Lower leg skin (tissue), 4 donors: ENCODE results near the gene WDR11. TPM values are rescaled to one million over a fixed set of nuclear protein-coding genes. Genes with fewer than 3 reads are reported as not detected.

Source experiments
- DNase-seq, 2 donors: peaks; one replicate each; pipeline ENCODE4 v3.0.0-alpha.2; 2019; ENCODE audit warnings: low spot score in 2 of 2
- H3K4me3 ChIP-seq: fragments of 200-600 bp; sonication (generic); 2 replicates; pipeline ENCODE4 v1.5.1; 2017; ENCODE audit warnings: mild to moderate bottlenecking, low read depth; ENCODE audit not compliant: poor library complexity, severe bottlenecking
- CTCF ChIP-seq, 3 donors: fragments of 450-650 bp; IDR thresholded peaks; one replicate each; pipeline ENCODE4 v1.5.1; 2016; ENCODE audit warnings: antibody characterized with exemption in 3 of 3, mild to moderate bottlenecking in 3 of 3, moderate library complexity in 2 of 3
- POLR2A ChIP-seq, 2 donors: fragments of 450-650 bp; IDR thresholded peaks; one replicate each; pipeline ENCODE4 v1.6.1; 2016 to 2017; ENCODE audit warnings: antibody characterized with exemption in 2 of 2, mild to moderate bottlenecking in 1 of 2, moderate library complexity in 1 of 2
- WGBS, 2 donors: methylation state at CpG; one replicate each; pipeline ENCODE4 v1.1.5; 2018; 5-methylcytosine and 5-hydroxymethylcytosine counted together
- intact Hi-C: fragments of 100-400 bp; cut with DNase I; formaldehyde crosslinking; loops from one replicate; pipeline ENCODE4 v1.15.0; 2023; ENCODE audit warnings: low total_unique reads
- total RNA-seq, 4 donors: library from RNA; depleted of rRNA; stranded (reverse); fragments of >200 nt; gene quantifications; one replicate each; pipeline ENCODE4 v1.1.0, GENCODE V29; 2016

The WDR11 gene
- total RNA-seq, 4 donors from 2014 or later = 25.8 to 37.7 (median 36.7) TPM

- intact Hi-C loops = no loop called here
- DNase-seq = no peak
- 37 to 42% methylated on average over 9 of the region's 9 CpGs for WGBS, 2 donors
- H3K4me3 ChIP-seq = no peak overlapping the region
- TF ChIP-seq CTCF (IDR thresholded peaks at IDR 0.05) = no peak
- TF ChIP-seq POLR2A (IDR thresholded peaks at IDR 0.05) = no peak
Observed at GRCh38 chr10:120824881-120825309, 26.3 kb upstream of the WDR11 start.

- intact Hi-C loops = no loop called here
- WGBS, 2 donors = 54 to 73% methylated on average over 3 of the region's 3 CpGs
- TF ChIP-seq CTCF (IDR thresholded peaks at IDR 0.05) = no peak
- no peak for TF ChIP-seq POLR2A (IDR thresholded peaks at IDR 0.05)
- no peak overlapping the region for H3K4me3 ChIP-seq
- no peak for DNase-seq
Observed at GRCh38 chr10:120825878-120826769, 25.0 kb upstream of the WDR11 start.

GRCh38 chr10:120827251-120827875 is 23.8 kb upstream of the WDR11 start:
- no peak overlapping the region for H3K4me3 ChIP-seq
- intact Hi-C loops = no loop called here
- DNase-seq = no peak
- TF ChIP-seq CTCF (IDR thresholded peaks at IDR 0.05) (no peak), POLR2A (IDR thresholded peaks at IDR 0.05) (no peak)
- WGBS, 2 donors = 69 to 71% methylated on average over 5 of the region's 5 CpGs

GRCh38 chr10:120828763-120829319 is 22.3 kb upstream of the WDR11 start:
- intact Hi-C loops = no loop called here
- TF ChIP-seq CTCF (IDR thresholded peaks at IDR 0.05) (no peak), POLR2A (IDR thresholded peaks at IDR 0.05) (no peak)
- 76 to 88% methylated on average over 3 of the region's 3 CpGs for WGBS, 2 donors
- no peak overlapping the region for H3K4me3 ChIP-seq
- no peak for DNase-seq

- no peak overlapping the region for H3K4me3 ChIP-seq
- DNase-seq = no peak
- 77 to 84% methylated on average over 9 of the region's 9 CpGs for WGBS, 2 donors
- TF ChIP-seq POLR2A (IDR thresholded peaks at IDR 0.05) (no peak), CTCF (IDR thresholded peaks at IDR 0.05) (no peak)
- intact Hi-C loops = no loop called here
Observed at GRCh38 chr10:120832106-120832505, 19.1 kb upstream of the WDR11 start.
